Neuron (in vitro differentiated cells): ENCODE data around the gene ARMC7.
A peak's percentile ranks its signal among the peaks of the same experiment; 100 is the strongest.

Experiments used
- H2AFZ ChIP-seq: one replicate; pipeline ENCODE4 v1.6.1; 2013; ENCODE audit warnings: low read depth, mild to moderate bottlenecking, inconsistent platforms, low read length, moderate library complexity
- H3K27me3 ChIP-seq: one replicate; pipeline ENCODE4 v1.6.1; 2013; ENCODE audit warnings: low read length; ENCODE audit not compliant: insufficient read depth
- H3K36me3 ChIP-seq: one replicate; pipeline ENCODE4 v1.6.1; 2013; ENCODE audit warnings: low read length; ENCODE audit not compliant: insufficient read depth
- H3K4me1 ChIP-seq: one replicate; pipeline ENCODE4 v1.6.1; 2013; ENCODE audit warnings: low read length; ENCODE audit not compliant: insufficient read depth
- H3K4me3 ChIP-seq: 2 replicates; pipeline ENCODE4 v1.5.1; 2013; ENCODE audit warnings: mild to moderate bottlenecking, low read length, moderate library complexity
- H3K9me3 ChIP-seq: one replicate; pipeline ENCODE4 v1.6.1; 2013; ENCODE audit warnings: low read length

The ARMC7 gene

DNA sequence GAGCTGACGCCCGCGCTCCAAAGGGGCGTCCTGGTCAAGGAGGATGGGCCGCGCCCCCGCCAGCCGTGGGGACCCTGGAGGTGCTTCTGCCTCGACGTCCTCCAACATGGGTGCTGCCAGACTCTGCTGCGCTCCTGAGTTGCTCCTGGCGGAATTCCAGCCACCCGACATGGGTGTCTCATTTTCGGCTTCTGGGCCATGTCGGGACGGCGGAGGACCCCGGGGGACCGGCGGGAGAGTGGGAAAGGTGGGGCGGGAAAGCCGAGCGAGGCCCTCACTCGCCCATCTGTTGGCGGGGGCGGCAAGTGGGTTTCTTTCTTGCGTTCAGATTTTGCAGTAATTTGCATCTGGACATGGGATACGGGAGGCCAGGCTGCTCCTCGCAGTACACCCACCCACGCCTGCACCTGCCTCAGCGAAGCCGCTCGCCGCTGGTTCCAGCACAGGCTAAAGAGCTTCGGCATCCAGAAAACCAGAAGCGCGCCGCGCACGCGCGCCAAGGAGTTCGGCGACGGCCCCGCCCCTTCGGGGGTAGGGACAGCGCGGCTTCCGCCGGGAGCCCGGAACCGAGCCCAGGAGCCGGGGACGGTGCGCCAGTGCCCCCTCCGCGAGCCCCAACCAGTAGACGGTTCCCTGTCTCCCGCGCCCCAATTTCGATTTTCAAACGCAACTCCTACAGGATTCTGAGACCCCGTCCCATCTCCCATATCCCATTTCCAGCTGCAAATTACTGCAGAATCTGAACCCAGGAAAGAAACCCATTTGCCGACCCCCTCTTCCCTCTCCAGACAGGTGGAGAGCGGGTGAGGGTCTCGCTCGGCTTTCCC is at the start of gene ARMC7:
ARMC7 (plus strand) TSS at position 563 of the 827 bp plus-strand sequence. CDS start 320 bp downstream, outside the sequence.
- H3K27me3 ChIP-seq, result no peaks in the 10 kb centered on the region
- peak within 1 kb of the TSS; percentile 98 for H2AFZ ChIP-seq
- H3K4me1 ChIP-seq, result peaks cover 14% of the 10 kb centered on the region
- no peaks in the 10 kb centered on the region for H3K9me3 ChIP-seq
- no peaks in the 10 kb centered on the region for H3K36me3 ChIP-seq
- peak within 1 kb of the TSS; percentile 90 for H3K4me3 ChIP-seq

DNA sequence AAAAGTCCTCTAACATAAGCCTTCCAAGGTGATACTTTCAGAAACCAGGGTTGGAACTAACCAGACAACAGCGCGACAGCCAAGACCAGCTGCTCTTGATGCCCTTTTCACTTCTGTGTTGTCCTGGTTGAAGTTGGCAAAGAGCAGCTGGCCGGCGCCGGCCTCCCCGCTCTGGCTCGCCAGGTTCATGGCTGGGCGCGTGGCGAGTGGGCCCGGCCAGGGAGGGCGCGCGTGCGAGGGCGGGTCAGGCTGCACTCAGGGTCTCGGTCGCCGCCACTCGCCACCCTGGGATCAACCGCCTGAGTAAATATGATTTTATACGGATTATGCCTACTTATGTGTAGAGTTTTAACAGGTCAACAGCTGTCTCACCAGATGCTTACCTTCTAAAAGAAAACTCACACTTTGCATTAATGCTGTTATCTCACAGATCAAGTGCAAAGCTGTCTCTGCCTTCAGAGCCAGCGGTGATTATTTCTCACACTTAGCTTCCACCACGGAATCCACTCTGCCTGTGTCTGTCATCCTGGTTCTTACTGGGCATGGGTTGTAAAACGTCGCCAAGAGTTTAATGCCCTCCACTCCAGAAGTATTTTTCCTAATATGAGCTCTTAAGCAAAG is 49.2 kb upstream of the ARMC7 start:
- Histone ChIP-seq H3K36me3 (peaks cover 63% of the 10 kb centered on the region), H3K4me3 (no peak overlapping the region), H3K9me3 (no peaks in the 10 kb centered on the region), H3K4me1 (no peaks in the 10 kb centered on the region), H2AFZ (no peak overlapping the region), H3K27me3 (no peaks in the 10 kb centered on the region)

DNA sequence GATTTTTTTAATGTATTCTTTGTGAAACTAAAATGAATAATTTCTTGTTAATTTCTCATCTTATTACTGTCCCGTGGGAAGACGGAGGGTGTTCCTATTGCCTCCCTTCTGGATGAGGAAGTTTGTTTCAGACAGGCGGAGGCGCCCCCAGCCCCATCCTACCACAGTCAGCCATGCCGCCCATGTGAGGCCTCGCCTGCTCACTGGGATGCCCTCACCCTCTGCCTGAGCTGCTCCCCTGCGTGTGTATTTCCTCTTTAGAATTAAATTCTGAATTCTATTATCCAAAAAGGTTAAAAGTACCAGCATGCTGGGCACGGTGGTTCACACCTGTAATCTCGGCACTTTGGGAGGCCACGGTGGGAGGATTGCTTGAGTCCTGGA is 48.7 kb upstream of the ARMC7 start:
- Histone ChIP-seq H2AFZ (no peak overlapping the region), H3K9me3 (no peaks in the 10 kb centered on the region), H3K4me1 (no peaks in the 10 kb centered on the region), H3K27me3 (no peaks in the 10 kb centered on the region), H3K4me3 (no peak overlapping the region), H3K36me3 (peaks cover 62% of the 10 kb centered on the region)

DNA sequence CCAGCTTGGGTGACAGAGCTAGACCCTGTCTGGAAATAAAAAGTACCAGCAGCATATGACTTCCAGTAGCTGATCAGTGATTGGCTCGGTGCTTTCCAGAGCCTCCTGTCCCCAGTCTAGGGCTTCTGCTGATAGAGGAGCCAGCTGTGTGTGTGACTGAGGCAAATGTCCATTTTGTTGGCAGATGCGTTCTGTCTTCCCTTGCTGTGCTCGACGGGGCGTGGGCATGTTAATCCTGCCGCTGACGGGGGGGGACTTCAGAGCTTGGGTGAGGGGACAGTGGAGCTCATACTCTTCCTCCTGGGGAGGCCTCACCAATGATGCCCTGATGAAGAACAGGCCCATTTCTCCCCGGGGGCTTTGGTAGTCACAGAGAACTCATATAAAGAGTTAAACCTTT is 48.2 kb upstream of the ARMC7 start:
- Histone ChIP-seq H3K36me3 (peaks cover 61% of the 10 kb centered on the region), H3K9me3 (no peaks in the 10 kb centered on the region), H3K27me3 (no peaks in the 10 kb centered on the region), H2AFZ (no peak overlapping the region), H3K4me3 (no peak overlapping the region), H3K4me1 (no peaks in the 10 kb centered on the region)

DNA sequence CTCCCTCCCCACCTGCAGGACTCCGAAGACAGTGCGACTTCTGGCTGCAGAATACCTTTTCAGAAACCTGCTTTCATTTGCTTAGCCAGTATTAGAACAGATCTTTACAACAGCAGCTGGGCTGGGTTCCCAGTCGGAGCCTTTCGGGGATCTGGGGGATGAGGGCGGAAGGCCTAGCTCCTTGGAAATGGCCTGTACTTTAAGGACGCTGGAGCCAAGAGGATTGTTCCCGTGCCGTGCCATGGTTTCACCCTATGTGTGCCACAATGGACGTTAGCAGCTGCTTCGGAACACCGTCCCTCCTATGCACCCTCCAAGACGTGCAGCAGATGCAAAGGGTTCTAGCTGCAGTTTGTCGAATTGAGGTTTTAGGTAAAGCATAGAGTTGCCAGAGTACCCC is 46.6 kb upstream of the ARMC7 start:
- Histone ChIP-seq H3K4me1 (no peaks in the 10 kb centered on the region), H3K9me3 (no peaks in the 10 kb centered on the region), H3K4me3 (no peak overlapping the region), H3K36me3 (peaks cover 58% of the 10 kb centered on the region), H2AFZ (no peak overlapping the region), H3K27me3 (no peaks in the 10 kb centered on the region)

DNA sequence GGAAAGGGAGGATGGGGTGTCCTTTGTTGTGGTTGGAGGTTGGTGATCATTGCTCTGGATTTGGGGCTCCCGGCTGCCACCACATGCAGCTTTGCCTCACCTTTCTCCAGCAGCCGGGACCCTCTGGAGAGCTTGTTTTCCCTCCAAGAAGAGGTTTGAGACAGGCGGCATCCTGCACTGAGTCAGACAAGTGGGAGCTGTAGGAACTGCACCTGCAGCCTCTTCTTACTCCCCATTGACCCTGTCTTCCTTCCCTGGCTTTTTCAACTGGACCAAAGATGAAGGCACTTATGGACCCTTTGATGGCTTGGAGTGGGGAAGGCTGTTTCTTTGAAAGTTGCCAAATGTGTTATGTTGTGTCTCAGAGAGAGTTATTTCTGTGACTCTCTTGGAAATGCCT is 46.1 kb upstream of the ARMC7 start:
- Histone ChIP-seq H3K4me1 (no peaks in the 10 kb centered on the region), H2AFZ (no peak overlapping the region), H3K27me3 (no peaks in the 10 kb centered on the region), H3K4me3 (no peak overlapping the region), H3K36me3 (peaks cover 58% of the 10 kb centered on the region), H3K9me3 (no peaks in the 10 kb centered on the region)

DNA sequence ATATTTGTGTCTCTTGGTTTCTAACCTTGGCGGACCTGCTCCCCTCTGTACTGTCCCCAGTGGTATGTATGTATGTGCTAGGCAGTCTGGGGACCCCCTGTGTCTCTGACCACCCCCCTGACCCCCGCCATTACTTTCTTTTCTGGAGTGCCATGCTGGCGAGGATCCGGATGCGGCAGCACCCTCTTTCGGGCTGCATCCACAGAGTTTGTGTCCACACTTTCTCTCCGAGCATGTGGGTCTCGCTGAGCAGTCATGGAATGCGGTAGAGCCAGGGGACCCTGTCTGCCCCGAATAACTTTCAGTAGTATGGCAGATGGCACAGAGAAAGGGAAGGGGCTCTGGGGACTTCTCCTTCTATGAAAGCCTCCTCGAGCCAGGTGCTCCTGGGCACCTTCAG is 45.7 kb upstream of the ARMC7 start:
- Histone ChIP-seq H3K4me3 (no peak overlapping the region), H3K36me3 (peaks cover 58% of the 10 kb centered on the region), H3K4me1 (no peaks in the 10 kb centered on the region), H3K9me3 (no peaks in the 10 kb centered on the region), H2AFZ (no peak overlapping the region), H3K27me3 (no peaks in the 10 kb centered on the region)

DNA sequence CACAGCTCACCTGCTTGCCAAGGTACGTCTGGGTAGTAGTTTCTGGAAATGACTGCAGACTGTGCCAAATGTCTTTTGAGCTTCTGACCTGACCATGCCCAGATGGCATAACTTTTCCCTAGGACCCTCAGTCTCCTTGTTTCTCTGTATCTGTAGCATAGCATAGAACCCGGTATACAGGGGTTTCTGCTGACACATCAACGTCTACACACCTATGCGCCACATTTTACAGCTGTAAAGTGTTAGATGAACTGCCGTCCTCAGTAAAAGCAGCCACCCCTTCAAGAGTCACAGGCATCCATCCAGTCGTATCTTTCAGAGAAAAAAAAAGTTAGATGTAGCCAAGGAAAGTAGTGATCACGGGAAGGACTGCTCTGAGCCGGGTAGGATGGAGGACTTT is 45.3 kb upstream of the ARMC7 start:
- no peaks in the 10 kb centered on the region for H3K4me1 ChIP-seq
- no peak overlapping the region for H3K4me3 ChIP-seq
- peaks cover 54% of the 10 kb centered on the region for H3K36me3 ChIP-seq
- H3K27me3 ChIP-seq, result no peaks in the 10 kb centered on the region
- H3K9me3 ChIP-seq, result no peaks in the 10 kb centered on the region
- H2AFZ ChIP-seq, result no peak overlapping the region

DNA sequence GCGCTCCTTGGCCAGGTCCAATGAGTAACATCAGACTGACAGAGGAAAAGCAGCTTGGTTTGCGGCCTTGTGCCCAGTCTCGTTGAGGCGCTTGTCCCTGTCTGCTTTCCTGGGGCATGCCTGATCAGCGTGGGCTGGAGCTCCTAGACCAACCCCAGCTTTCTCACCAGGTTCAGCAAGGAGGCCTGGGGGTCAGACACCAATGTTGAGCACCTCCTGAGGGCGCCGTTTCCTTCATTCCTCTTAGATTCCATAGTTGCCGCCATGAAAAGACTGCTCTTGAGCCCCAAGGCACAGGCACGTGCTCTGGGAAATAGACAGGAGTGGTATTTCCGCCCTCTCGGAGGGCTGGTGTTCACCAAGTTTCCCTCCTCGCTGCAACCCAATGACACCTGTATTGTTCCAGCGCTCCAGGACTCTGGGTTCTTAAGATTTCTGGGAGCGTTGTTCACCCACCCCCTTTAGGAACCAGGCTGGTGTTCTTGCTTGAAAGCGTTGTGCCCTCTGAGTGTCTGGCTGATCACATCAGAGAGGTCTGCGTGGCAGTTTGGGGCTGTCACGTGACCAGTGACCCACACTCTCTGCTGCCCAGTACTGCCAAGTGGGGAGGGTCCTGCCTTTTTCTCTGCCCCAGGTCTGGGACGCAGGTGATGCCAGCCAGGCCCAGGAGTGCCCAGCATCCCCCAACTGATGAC is 44.8 kb upstream of the ARMC7 start:
- Histone ChIP-seq H3K4me3 (no peak overlapping the region), H3K27me3 (no peaks in the 10 kb centered on the region), H3K4me1 (no peaks in the 10 kb centered on the region), H2AFZ (no peak overlapping the region), H3K36me3 (peaks cover 48% of the 10 kb centered on the region), H3K9me3 (no peaks in the 10 kb centered on the region)

DNA sequence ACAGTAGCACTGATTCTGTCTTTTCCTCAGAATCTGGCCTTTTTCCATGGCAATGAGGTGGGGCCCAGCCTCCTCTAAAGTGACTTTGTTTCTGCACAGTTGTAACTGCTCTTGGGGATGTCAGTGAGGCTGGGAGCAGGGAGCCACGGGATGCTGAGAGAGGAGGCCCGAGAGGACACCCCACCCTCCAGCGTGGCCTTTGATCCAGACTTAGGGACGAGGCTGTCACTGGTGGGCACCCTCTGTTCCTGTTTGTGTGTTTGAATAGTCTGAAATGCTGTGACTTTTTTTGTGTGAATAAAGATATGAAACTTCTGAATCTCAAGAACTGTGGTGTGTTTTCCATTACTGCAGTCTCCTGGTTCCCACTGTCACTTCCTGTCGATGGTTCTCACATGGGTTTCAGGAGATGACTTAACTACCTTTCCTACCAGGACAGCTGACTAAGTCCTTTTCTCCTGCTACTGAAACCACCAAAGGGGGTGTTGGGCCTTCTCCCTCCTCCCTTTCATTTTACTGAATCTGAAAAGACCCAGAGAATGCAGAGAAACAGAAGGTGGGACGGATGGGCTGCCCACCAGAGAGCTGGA is 44.1 kb upstream of the ARMC7 start:
- no peaks in the 10 kb centered on the region for H3K4me1 ChIP-seq
- H3K9me3 ChIP-seq, result no peaks in the 10 kb centered on the region
- H2AFZ ChIP-seq, result no peak overlapping the region
- H3K27me3 ChIP-seq, result no peaks in the 10 kb centered on the region
- peaks cover 42% of the 10 kb centered on the region for H3K36me3 ChIP-seq
- H3K4me3 ChIP-seq, result no peak overlapping the region

DNA sequence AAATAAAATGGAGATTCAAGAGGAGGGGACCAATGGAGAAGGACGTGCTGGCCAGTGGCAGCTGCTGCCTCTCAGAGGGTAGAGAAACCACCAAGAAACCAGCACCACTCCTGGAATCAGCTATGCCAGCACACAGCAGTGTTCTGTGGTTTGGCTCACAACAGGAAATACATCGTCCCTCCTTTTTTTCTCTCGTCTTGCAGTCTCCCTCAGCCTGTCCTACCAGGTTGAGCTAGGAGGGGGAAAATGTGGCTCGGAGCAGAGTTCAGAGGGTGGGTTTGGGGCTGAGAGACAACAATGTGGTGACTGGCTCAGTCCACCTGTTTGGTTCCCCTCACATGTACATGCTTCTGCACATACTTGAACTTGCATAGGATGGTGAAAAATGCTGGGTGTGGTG is 41.9 kb upstream of the ARMC7 start:
- Histone ChIP-seq H3K4me3 (no peak overlapping the region), H3K9me3 (no peaks in the 10 kb centered on the region), H3K27me3 (no peaks in the 10 kb centered on the region), H3K4me1 (no peaks in the 10 kb centered on the region), H2AFZ (no peak overlapping the region), H3K36me3 (peaks cover 20% of the 10 kb centered on the region)

DNA sequence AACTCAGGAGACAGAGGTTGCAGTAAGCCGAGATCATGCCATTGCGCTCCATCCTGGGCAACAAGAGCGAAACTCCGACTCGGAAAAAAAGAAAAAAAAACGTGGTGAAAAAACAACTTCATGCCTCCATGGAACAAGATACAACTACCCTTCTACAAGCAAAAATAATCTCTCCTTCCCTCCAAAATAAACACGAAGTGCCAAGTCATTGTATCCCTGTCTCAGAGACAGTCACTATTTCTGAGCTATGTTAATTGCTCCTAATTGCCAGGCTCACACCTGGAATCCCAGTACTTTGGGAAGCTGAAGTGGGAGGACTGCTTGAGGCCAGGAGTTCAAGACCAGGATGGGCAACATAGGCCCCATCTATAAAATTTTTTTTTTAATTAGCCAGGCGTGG is 41.0 kb upstream of the ARMC7 start:
- H3K4me1 ChIP-seq, result no peaks in the 10 kb centered on the region
- no peak overlapping the region for H3K4me3 ChIP-seq
- no peaks in the 10 kb centered on the region for H3K27me3 ChIP-seq
- no peaks in the 10 kb centered on the region for H3K9me3 ChIP-seq
- no peak overlapping the region for H2AFZ ChIP-seq
- H3K36me3 ChIP-seq, result peaks cover 11% of the 10 kb centered on the region

DNA sequence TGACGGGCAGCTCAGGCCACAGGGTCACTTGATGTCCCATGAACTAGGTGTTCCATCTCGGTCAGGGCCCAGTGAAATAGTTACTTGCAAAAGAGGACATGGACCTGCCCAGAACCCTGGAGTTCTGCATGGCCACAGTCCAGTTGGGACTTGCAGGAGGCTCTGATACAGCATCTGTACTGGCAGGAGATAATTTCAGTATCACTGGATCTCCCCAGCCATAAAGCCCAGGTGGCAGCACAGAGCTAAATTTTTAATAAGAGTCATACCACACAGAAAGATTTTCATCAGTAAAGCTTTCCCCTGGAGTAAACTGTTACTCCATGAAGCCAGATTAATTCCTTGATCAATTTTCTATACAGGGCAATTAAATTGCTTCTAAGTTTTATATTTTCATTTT is 40.0 kb upstream of the ARMC7 start:
- no peaks in the 10 kb centered on the region for H3K27me3 ChIP-seq

More for the DNA sequence above, 40.0 kb upstream of the ARMC7 start:
- H3K4me1 ChIP-seq, result no peaks in the 10 kb centered on the region
- H3K36me3 ChIP-seq, result peaks cover under 1% of the 10 kb centered on the region
- H3K9me3 ChIP-seq, result no peaks in the 10 kb centered on the region
- no peak overlapping the region for H3K4me3 ChIP-seq
- H2AFZ ChIP-seq, result no peak overlapping the region
